Bladder microvascular endothelial cell (primary cell): ENCODE results near the gene ABHD2. TPM values are rescaled to one million over a fixed set of nuclear protein-coding genes. Genes with fewer than 3 reads are reported as not detected.

Experiments
- total RNA-seq: library from RNA; depleted of rRNA; stranded (reverse); fragments of >200 nt; gene quantifications from 2 replicates; pipeline ENCODE4 v1.2.3, GENCODE V29; 2014

Gene ABHD2, protein sequence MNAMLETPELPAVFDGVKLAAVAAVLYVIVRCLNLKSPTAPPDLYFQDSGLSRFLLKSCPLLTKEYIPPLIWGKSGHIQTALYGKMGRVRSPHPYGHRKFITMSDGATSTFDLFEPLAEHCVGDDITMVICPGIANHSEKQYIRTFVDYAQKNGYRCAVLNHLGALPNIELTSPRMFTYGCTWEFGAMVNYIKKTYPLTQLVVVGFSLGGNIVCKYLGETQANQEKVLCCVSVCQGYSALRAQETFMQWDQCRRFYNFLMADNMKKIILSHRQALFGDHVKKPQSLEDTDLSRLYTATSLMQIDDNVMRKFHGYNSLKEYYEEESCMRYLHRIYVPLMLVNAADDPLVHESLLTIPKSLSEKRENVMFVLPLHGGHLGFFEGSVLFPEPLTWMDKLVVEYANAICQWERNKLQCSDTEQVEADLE
- 16.0 and 80.1 TPM in 2 replicates for total RNA-seq

DNA sequence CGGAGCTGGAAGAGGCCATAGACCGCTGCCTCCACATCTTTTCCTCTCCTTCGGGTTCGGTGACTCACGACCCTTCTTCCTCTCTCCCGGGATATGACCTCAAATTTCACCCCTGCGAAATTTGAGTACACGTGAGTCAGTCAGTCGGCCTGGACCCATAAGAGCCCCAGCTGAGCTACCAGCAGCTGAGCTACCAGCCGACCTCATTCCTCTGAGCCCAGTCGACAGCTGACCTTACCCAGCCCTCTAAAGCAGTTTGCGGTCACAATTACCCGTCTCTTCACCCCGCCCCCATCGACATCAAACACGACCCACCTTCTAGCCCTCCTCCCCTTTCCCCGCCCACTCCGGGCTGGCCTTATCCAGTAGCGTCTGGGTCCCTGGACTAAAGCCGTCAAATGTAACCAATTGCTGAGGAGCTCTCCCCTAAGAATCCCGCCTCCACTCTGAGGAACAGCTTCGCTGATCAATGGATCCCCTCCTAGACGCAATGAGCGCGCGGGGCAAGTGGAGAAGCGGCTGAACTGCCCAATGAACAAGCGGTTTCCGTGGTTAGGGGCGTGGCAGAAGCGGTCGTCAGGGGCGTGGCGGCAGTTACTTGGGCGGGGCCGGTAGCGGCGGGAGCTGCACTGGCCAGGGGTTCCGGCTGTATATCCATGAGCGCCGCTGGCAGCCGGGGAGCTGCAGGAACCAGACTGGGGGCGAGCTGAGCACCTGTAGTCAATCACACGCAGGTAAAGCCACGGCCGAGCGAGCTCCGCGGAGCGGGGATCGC lies at the start of gene ABHD2:
ABHD2 (plus strand) TSS at position 627 of the 775 bp plus-strand sequence. CDS start 27,872 bp downstream, outside the sequence.

GRCh38 chr15:89221543-89221942 lies 133.3 kb downstream of the ABHD2 start, which contains the start of gene RLBP1:
RLBP1 (minus strand) TSS chr15:89221579; CDS start chr15:89218975, 2,604 bp downstream.

DNA sequence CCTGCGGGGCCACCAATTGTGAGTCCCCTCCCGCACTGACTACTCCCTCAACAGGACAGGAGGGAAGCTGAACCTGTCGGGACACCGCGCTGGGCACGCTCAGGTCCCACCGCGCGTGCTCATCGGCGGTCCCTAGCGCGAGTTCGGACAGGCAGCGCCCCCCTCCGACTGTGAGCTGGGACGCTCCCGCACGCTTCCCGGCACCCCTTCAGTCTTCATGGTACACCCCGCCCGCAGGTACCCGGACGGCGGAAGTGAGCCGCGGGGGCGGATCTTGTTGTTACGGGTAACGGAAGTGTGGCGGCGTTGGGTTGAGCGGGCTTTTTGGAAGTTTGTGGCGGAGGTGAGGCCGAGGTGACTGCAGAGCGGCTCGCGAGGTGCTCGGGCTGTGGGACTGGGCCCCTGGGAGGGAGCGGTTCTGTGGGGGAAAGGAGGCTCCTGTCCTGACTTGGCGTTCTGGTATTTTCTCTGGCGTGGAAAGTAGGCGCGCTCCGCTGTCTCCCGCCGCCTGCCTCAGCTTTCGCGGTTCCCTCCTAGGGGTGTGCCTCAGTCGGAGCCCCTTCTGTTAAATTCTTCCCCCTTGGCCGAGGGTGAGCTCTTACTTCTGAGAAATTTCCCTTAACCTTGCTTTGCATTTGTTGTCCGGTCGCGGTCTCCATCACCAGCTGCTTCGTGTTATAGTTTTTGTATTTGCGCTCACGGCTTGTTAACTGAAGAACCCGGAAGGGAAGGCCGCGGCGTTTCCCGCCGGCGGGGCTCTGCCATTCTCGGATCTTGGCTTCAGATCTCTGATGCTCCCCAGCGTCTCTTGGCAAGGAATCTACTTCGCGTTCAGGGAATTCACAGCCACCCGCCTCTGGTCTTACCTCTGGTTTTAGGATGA lies 155.7 kb downstream of the ABHD2 start, which contains the start of gene FANCI:
FANCI (plus strand) TSS at position 289 of the 883 bp plus-strand sequence. CDS start 3,669 bp downstream, outside the sequence.

Other genes with a start within 250 kb of the ABHD2 start
- gene HAPLN3, start 192.9 kb upstream of the ABHD2 start, total RNA-seq: 14.7 and 115 TPM in 2 replicates
- gene MFGE8, start 175.1 kb upstream of the ABHD2 start, total RNA-seq: 28.7 and 90.1 TPM in 2 replicates
- gene RLBP1, start 133.1 kb downstream of the ABHD2 start, total RNA-seq: not detected in 2 replicates
- 27.7 and 30.9 TPM in 2 replicates for gene FANCI, start 155.5 kb downstream of the ABHD2 start, total RNA-seq
- 74.5 and 112 TPM in 2 replicates for gene POLG, start 246.4 kb downstream of the ABHD2 start, total RNA-seq